ENCODE measurements around the gene USB1. TPM values are rescaled to one million over a fixed set of nuclear protein-coding genes. Genes with fewer than 3 reads are reported as not detected.
A peak's percentile ranks its signal among the peaks of the same experiment; 100 is the strongest.

USB1 gene
- total and polyA plus RNA-seq, 2 experiments from 2014 or later = 18.2 to 47.7 TPM

GRCh38 chr16:57986196-57986595, 15.0 kb upstream of the USB1 start:
- no peak for DNase-seq (ENCODE audit: low spot score)
- no peaks in the 10 kb centered on the region for H3K9me2 ChIP-seq (replicated peaks; ENCODE audit: insufficient read depth)
- H3K4me3 ChIP-seq = no peak overlapping the region
- H3K4me1 ChIP-seq (ENCODE audit: insufficient read depth) = peaks cover 11% of the 10 kb centered on the region
- H3K27ac ChIP-seq = no peak overlapping the region
- no peaks in the 10 kb centered on the region for H3K27me3 ChIP-seq
- no peaks in the 10 kb centered on the region for H3K9me3 ChIP-seq (ENCODE audit: low read depth)
- peak overlapping the region; percentile 87 for H2AFZ ChIP-seq
- H4K20me1 ChIP-seq (ENCODE audit: insufficient read depth, poor library complexity, severe bottlenecking) = no peaks in the 10 kb centered on the region
- no peaks in the 10 kb centered on the region for H3K36me3 ChIP-seq (replicated peaks; ENCODE audit: insufficient read depth, low read depth)
- no peak for TF ChIP-seq EZH2phosphoT487 (IDR thresholded peaks at IDR 0.05; ENCODE audit: low read depth, severe bottlenecking, unreplicated experiment)
- TF ChIP-seq CTCF (IDR thresholded peaks at IDR 0.05; ENCODE audit: poor library complexity) = no peak
- no peak for TF ChIP-seq EZH2 (IDR thresholded peaks at IDR 0.05; ENCODE audit: borderline replicate concordance)
- 40% methylated on average over 8 of the region's 9 CpGs for WGBS (ENCODE audit: low lambda C conversion rate, missing lambda C conversion rate)
- H3K79me2 ChIP-seq = no peaks in the 10 kb centered on the region
- peak overlapping the region; percentile 93 for H3K4me2 ChIP-seq

- Histone ChIP-seq H2AFZ (no peak overlapping the region), H3K4me2 (no peak overlapping the region), H3K27me3 (no peaks in the 10 kb centered on the region), H3K4me3 (no peak overlapping the region), H4K20me1 (ENCODE audit: insufficient read depth, poor library complexity, severe bottlenecking) (no peaks in the 10 kb centered on the region), H3K36me3 (replicated peaks; ENCODE audit: insufficient read depth, low read depth) (no peaks in the 10 kb centered on the region), H3K4me1 (ENCODE audit: insufficient read depth) (peaks cover 11% of the 10 kb centered on the region), H3K9me3 (ENCODE audit: low read depth) (no peaks in the 10 kb centered on the region), H3K79me2 (no peaks in the 10 kb centered on the region), H3K9me2 (replicated peaks; ENCODE audit: insufficient read depth) (no peaks in the 10 kb centered on the region), H3K27ac (no peak overlapping the region)
- DNase-seq (ENCODE audit: low spot score) = no peak
- TF ChIP-seq EZH2phosphoT487 (IDR thresholded peaks at IDR 0.05; ENCODE audit: low read depth, severe bottlenecking, unreplicated experiment) = no peak
- no peak for TF ChIP-seq EZH2 (IDR thresholded peaks at IDR 0.05; ENCODE audit: borderline replicate concordance)
- TF ChIP-seq CTCF (IDR thresholded peaks at IDR 0.05; ENCODE audit: poor library complexity) = no peak
- WGBS (ENCODE audit: low lambda C conversion rate, missing lambda C conversion rate) = 97% methylated on average over 8 of the region's 8 CpGs
These were observed 13.6 kb upstream of the USB1 start for GRCh38 chr16:57987441-57988177.

- H3K9me3 ChIP-seq (ENCODE audit: low read depth) = no peaks in the 10 kb centered on the region
- no peaks in the 10 kb centered on the region for H3K9me2 ChIP-seq (replicated peaks; ENCODE audit: insufficient read depth)
- H3K79me2 ChIP-seq = no peaks in the 10 kb centered on the region
- H3K27ac ChIP-seq = no peak overlapping the region
- WGBS (ENCODE audit: low lambda C conversion rate, missing lambda C conversion rate) = 87% methylated on average over 1 of the region's 1 CpG
- no peak overlapping the region for H3K4me3 ChIP-seq
- DNase-seq (ENCODE audit: low spot score) = no peak
- TF ChIP-seq EZH2phosphoT487 (IDR thresholded peaks at IDR 0.05; ENCODE audit: low read depth, severe bottlenecking, unreplicated experiment) (no peak), EZH2 (IDR thresholded peaks at IDR 0.05; ENCODE audit: borderline replicate concordance) (no peak), CTCF (IDR thresholded peaks at IDR 0.05; ENCODE audit: poor library complexity) (no peak)
- H2AFZ ChIP-seq = no peak overlapping the region
- no peaks in the 10 kb centered on the region for H3K36me3 ChIP-seq (replicated peaks; ENCODE audit: insufficient read depth, low read depth)
- H4K20me1 ChIP-seq (ENCODE audit: insufficient read depth, poor library complexity, severe bottlenecking) = no peaks in the 10 kb centered on the region
- no peaks in the 10 kb centered on the region for H3K27me3 ChIP-seq
- H3K4me1 ChIP-seq (ENCODE audit: insufficient read depth) = peaks cover 11% of the 10 kb centered on the region
- no peak overlapping the region for H3K4me2 ChIP-seq
These were observed 12.3 kb upstream of the USB1 start for GRCh38 chr16:57988929-57989328.
